GM19238 (cell line): ENCODE results near the gene HDAC5.
"Not testable (repeated sequence)": the region's sequence is repeated elsewhere in the genome, so short reads cannot be mapped to it uniquely, and the experiment has no call there.

Source experiments
- DNase-seq: peaks from one replicate; pipeline ENCODE4 v3.0.0; 2011; ENCODE audit warnings: low spot score; ENCODE audit not compliant: insufficient read length

The HDAC5 gene

DNA sequence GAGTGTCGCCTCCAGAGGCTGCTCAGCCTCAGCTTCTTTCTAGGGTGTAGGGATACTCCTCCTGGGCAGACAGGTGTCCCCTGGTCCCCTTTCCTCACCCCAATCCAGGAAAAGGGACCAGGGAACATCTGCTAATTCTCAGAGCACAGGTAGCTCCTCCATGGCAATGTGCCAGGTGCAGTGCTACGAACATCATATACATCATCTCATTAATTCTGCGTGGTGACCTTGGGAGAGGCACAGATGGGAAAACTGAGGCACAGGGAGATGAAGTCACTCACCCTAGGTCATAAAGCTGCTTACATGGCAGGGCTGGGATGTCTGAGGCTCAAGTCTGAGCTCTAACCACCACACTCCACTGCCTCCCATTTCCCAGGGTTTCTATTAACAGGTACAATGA lies 11.7 kb downstream of the HDAC5 start:
- DNase-seq, result no peak

DNA sequence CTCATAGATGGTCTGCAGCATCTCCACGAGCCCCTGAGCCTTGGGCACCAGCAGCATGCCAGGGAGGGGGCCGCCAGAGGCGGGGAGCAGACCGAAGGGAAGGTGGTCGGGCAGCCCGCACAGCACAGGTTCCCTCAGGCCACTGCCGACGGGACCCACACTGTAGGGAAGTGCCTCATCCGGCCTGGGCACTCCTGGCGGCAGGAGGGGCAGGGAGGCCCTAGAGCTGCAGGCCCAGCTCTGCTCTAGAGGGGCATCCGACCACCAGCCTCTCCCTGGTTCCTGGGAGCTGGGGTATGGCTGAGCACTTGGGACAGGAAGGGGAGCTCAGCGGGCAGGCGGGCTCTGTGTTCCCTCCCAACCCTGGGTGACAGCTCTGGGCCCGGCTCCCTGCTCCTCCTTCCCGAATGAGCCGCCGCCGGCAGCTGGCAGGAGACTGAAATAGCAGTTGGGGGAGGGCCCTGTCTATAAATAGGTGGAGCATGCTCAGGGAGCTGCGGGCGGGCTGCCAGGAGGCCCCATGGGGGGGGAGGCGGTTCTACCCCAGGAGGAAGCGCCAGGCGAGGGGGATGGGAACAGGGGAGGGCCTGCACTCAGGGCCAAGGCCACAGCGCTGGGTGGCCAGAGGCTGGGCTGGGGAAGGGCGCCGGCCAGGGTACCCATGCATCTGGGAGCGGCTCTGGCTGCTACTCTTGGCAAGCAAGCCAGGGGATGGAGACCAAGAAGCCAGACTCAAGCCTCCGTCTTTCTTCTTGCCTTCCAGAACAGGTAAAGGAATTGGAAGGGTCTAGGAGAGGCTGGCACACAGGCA lies 12.4 kb downstream of the HDAC5 start:
- DNase-seq, result peak; percentile 85

DNA sequence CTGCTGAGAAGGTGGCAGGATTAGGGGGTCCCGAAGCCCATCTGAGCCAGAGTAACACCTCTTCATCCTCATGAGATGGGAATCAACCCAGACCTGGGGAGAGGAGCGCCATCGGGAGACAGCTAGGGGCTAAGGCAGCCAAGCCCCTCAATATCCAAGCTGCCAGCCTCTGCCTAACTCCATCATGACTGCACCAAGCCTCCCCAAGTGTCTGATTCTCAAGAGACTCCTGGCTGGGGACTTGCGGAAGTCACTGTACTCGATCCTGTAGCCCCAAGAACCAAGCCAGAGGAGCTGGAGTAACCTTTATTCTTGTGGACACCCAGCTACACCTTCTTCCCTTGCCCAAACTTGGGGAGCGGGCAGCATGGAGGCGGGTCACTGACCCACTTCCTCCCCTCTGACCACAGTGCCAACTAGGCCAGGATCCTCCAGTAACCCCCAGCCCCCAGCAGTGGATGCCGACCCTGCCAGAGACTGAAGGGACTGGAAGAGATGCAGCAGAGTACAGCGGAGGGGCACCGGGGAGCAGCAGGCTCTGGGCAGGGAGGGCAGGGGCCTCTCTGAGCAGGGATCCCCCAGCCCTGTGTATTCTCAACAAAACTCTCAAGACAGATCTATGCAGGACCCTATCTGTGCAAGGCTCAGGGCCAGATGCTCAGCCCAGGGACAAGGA lies 13.3 kb downstream of the HDAC5 start:
- no peak for DNase-seq

DNA sequence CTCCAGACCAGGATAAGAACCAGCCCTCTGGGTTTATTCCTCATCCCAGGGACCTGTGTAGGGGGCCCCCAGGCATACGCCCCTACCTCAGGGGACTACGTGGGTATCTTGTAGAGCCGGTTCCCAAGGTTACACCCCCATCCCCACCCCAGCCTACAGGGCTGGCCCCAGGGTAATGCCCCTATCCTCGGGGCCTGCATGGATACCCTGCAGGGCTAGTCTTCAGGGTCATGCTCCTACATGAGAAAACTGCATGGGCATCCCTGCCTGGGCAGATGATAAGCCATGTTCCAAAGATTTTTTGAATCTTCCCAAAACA lies 14.2 kb downstream of the HDAC5 start:
- DNase-seq, result no peak

DNA sequence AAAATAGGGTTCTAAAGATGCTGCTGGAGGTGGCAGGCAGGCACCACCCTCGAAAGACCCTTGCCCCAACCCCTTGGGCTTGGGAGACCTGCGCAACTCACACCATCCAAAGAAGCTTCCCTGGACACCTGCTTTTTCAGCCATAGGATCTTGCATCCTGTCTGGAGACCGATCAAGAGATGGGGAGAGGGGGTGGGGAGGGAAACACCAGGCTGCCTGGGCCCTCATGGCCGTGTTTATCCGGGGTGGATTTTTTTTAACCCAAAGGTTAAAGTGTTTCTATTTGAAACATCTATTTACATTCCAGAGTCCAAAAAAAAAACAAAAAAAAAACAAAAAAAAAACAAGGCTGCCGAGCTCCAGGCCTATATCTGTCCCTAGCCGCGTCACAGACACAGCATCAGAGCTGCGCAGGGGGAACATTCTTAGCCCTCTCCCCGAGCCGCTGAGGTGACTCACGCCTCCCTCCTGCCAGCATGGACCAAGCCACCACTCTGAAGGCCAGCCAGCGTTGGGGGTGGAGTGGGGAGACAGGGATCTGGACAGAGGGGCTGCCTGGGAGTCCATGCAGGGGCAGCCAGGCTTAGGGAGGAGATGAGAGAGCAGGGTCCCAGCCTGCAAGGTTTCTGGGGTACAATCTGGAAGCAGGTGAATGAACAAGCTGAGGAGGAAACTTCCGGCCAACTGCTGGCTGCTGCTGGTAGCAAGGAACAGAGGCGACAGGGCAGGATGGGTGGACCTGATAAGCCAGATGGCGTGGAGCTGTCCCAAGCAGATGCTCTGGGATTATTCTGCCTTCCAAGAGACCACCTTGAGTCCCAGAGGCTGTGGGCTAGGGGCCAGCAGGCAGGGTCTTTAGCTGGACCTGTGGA lies 14.8 kb downstream of the HDAC5 start:
- DNase-seq, result no peak

DNA sequence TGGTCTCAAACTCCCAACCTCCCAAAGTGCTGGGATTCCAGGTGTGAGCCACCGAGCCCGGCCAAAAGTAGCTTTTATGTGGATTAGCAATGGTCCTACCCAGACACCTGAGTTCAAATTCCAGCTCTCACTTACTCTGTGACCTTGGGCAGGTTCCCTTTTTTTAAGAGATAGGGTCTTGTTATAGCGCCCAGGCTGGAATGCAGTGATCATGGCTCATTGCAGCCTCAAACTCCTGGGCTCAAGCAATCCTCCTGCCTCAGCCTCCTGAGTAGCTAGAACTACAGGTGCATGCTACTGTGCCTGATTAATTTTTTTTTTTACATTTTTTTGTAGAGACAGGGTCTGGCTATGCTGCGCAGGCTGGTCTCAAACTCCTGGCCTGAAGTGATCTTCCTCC lies 16.6 kb downstream of the HDAC5 start:
- no peak for DNase-seq

DNA sequence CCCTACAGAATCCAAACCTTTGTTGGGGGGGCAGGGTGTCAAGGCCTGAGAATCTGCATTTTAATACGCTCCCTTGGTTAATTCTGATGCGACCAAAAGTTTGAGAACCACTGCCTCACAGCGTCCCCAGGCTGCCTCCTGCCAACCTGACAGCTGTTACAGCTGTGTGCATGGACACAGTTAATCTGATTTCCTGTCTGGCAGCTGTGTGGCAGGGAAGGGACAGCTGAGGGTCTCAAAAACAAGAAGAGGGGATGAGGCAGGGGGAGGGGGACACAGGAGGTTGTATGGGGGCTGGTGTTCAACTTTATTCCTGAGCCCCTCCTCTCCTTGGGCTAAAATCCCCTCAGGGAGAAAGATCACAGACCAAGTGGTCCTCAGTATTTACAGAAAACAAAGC lies 17.5 kb downstream of the HDAC5 start:
- no peak for DNase-seq

DNA sequence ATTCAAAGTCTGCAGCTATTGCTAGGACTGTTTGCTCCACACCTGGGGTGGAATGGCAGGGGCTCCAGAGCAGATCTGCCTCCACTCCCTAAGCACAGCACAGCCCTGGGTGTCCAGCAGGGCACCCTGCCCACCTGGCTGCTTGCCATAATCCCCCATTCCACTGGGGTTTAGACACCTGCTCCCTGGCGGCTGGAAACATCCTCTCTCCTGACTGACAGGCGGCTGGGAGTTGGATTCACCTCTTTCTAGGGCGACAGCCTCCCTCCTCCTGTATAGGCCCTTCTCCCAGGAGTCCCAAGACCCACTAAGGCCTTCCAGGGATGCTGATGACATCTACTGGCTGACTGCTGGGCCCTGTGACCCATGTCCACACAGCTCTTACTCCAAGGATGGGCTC lies 18.0 kb downstream of the HDAC5 start:
- DNase-seq, result no peak

DNA sequence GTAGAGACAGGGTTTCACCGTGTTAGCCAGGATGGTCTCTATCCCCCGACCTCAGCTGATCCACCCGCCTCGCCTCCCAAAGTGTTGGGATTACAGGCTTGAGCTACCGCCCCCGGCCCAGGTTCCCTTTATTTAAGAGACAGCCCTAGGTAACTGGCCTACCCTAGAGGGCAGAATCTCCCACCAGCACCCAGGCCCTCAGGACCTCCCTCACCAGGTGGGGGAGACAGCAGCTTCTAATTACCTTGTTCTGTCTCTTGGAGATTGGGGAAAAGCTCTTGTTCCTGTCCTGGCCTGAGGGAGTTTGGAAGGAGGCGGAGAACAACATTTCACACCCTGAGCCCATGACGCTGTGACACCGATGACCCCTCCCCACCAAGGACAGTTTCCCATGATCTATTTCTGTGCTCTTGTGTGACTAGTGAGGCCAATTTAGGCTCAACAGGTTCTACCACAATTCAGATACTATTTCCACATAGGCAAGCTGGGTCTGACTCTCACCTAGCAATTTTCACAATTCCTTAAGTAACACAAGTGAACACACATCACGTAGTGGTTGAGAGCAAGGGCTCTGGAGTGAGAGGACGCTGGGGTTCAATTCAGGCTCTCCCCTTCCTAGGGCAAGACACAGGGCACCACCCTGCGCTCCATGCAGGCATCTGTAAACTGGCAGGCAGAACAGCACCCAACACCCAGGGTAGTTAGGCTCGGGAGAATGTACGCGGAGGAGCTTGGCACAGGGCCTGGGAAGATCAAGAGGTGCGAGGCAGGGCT lies 20.4 kb downstream of the HDAC5 start:
- DNase-seq, result no peak

DNA sequence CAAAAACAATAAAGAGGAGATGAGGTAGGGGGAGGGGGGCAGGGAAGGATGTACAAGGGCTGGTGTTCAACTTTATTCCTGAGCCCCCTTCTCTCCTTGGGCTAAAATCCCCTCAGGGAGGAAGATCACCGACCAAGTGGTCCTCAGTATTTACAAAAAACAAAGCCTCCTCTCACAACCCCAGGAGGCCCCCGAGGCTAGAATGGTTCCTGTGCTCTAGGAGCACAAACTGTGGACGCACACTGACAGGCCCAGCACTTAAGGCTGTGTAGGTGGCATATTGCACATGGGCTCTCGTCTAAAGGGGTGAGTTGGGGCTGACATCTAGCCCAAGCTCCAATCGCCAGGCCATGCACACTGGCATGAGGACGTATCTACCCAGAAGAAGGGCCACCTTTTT lies 21.6 kb downstream of the HDAC5 start:
- not testable (repeated sequence) for DNase-seq

DNA sequence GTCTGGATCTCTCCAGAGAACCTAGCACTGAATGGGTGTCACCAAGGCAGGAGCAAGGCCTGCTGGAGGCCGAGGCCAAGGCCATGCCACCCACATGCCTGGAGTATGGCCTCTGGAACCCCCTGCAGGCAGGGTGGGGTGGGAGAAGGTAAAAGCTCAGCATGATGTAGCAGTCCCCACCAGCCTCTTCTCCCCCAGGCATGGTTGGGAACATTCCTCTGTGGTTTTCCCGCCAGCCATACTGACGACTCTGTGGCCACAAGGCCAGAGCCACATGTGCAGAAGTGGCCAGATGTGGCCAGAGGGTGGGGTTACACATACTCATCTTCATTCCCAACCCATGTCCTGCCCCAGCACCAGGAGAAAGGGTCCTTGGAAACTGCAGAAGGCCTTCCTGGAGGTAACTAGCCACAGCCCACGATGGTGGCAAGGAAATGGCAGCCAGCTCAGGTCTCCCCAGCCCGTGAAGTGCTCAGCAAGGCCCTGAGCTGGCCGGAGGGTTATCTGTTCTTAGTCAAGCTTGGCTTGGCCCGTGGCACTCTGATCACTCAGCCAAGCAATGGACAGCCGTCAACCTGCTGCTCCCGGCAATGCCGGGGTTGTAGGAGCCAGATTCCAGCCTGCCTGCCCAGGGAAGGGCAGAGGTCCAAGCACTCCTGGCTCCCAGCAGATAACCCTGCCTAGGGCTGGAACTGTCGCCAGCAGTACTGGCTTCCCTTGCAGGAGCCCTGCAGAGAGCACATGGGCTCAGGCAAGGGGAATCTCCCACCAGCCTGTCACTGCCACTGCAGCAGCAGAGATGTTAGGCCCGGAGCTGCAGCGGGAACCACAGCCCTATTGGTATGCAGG lies 26.1 kb downstream of the HDAC5 start:
- no peak for DNase-seq

DNA sequence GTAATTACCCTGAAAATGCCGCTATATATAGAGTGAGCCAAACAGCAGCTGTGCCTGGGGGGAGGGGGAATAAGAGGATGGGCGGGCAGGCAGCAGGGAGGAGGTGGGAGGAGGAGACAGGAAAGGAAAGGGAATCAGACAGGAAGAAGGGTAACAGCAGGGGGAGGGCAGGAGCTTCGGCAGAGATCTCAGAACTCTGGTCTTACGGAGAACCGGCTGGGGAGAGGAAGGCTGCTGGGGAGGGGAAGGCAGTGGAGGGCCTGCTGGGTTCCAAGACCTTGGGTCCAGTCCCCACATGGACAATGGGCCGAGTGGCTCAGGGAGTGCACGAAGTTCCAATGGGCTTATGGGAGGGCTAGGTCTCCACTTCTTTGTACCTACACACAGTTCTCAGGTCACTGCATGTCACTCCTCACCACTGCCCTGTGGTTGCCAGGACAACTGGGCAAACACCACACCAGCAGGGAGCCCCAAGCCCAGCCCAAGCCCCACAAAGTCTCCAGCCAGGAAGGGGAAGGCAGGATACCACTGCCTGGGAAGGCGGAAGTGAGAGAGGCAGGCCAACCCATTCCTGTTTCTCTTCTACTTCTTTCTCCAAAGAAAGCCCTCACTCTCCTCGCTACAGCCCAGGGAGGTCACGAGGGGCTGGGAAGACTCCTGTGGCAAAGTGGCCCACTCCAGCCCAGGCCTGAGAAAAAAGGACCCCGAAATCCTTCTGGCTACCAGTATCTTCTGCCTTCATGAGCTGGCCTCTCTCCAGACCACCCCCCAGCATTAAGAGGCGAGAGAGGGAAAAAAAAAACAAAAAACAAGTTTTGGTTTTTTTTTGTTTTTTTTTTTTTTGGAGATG lies 27.6 kb downstream of the HDAC5 start:
- peak; percentile 58 for DNase-seq

DNA sequence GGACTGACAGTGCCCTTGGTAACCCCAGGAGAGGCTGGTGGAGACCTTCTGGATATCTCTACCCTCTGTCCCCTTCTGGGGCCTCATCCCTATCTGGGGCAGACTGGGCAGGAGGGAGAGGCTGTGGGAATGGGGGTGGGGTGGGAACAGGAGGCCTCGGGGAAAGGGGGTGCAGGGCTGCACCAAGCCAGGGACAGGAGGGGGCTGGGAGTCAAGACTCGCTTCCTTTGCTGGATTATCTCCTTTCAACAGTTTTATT lies 28.1 kb downstream of the HDAC5 start:
- no peak for DNase-seq

DNA sequence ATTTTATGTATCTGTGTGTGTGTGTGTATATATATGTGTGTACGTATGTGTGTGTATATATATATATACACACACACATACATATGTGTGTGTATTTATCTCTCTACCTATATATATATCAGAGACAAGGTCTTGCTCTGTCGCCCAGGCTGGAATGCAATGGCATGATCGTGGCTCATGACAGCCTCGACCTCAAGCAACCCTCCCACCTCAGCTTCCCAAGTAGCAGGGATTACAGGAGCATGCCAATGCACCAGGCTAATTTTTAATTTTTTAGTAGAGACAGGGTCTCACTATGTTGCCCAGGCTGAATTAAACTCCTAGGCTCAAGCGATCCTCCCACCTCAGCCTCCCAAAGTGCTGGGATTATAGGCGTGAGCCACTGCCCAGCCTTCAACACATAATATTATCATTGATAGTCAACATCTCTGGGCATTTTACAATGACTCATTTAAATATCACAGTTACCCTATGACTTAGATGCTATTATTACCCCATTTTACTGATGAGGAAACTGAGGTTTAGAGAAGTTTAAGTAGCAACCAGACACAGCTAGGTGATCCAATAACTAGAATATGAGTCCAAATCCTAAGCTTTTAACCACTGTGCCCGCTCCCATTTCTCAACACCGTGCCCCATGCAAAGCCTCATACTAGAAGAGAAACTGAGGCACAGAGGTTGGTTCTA lies 28.6 kb downstream of the HDAC5 start:
- DNase-seq, result no peak

DNA sequence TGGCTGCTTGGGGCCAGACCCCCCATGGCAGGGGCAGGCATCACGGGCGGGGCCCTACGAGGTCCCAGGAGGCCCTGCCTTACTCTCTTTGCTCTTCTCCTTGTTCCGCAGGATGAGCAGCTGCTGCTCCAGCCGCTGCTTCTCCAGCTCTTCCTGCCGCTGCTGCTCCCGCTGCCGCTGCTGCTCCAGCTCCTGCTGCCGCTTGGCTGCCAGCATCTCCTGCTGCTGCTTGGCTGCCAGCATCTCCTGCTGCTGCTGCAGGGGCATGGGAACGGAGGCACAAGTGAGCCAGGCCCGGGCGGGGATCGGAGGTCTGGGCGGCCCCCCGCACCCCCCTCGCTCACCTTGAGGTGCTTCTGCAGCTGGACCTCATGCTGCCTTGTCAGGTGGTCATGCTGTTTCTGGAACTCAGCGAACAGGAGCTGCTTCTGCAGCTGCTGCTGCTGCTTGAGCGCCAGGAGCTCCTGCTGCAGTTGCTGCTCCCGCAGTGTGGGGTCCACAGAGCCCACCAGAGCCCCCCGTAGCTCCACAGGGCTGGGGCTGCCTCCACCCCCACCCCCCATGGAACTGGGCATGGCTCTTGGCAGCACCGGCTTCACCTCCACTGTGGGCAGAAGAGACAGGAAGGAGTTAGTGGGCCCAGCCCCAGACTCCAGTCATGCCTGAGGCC lies 30.1 kb downstream of the HDAC5 start:
- DNase-seq, result no peak

DNA sequence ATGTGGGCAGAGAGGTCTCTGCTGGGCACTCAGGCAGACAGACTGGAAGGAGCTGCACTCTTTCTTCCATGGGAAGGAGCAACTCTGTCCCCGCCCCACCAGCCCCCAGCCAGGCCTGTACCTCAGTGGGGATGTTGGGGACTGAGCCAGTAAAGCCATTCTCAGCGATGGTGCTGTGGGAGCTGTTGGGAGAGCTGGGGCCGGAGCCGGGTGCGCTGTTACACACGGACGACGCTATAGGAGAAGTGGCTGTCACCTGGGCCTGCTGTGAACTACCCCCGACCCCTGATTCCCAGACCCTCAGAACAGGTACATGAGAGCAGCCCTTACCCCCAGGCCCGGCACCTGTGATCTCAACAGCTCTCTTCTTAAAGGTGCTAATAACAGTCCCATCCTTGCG lies 31.4 kb downstream of the HDAC5 start:
- DNase-seq, result no peak

DNA sequence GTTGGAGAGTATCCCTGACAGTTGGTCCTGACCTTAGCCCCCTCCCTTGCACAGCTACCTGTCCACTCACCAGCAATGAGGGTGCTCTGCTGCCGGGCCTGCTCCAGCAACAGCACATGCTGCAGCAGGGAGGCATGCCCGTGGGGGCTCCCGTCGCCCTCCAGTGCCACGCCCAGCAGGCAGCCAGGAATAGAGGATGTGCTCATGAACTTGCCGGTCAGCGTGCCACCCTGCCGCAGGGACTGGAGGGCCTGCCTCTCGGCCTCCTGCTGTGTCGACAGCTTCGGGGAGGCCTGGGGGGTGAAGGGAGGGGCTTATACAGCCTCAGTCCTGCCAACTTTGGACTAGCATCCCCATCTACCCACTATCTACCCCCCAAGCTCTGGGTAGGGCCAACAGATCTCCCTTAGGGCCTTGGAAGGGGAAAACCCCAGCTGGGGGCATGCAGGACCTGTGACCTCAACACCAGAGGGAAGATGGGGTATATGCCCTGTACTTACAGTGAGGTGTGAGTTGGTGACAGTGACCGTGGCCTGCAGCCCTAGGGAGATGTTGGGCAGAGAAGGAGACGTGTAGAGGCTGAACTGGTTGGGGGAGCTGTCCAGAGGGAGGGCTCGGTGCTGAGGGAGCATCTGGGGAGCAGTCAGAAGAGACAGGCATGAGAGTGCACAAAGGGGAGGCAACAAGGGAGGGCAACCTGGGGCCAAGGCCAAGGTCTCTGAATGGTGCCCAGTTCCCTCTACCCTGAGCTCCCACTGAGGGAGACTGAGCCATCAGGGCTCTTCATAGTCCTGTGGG lies 32.0 kb downstream of the HDAC5 start:
- no peak for DNase-seq

DNA sequence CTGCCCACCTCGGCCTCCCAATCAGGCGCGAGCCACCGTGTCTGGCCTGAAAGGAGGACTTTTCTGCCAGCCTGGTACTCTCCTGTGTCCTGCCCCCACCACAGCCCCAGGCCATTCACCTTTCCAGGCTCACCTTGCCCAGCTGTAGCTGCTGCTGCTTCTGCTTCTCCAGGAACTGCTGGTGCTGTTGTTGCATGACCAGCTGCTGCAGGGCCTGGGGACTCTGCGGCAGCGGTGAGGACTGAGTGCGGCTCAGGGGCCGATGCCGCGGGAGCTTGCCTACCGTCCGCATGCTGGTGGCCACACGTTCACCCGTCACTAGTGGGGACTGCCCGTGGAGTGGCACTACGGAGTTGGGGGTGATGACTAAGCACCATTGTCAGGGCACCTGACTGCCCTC lies 35.2 kb downstream of the HDAC5 start:
- no peak for DNase-seq
